HEK293T (cell line): ENCODE data around the gene MYH6.

Source experiments
- CTCF ChIA-PET: fragments of 350-600 bp; formaldehyde crosslinking; extraction: SDS; loops from one replicate; lab custom pipeline; 2021; ENCODE audit warnings: antibody characterized with exemption, inconsistent platforms; lab: Yijun Ruan, JAX
- POLR2A ChIA-PET: fragments of 350-600 bp; formaldehyde crosslinking; extraction: SDS; loops from one replicate; lab custom pipeline; 2020; ENCODE audit warnings: antibody characterized with exemption, inconsistent platforms; lab: Yijun Ruan, JAX
- DNase-seq: peaks from one replicate; pipeline ENCODE4 v3.0.0; 2012; ENCODE audit warnings: mixed read lengths; ENCODE audit errors: extremely low spot score
- ARNT ChIP-seq: fragments of 450-650 bp; IDR thresholded peaks from 2 replicates; pipeline ENCODE4 v1.6.1; 2017; ENCODE audit warnings: mild to moderate bottlenecking
- BHLHE40 ChIP-seq: fragments of 450-650 bp; IDR thresholded peaks from 2 replicates; pipeline ENCODE4 v1.6.1; 2016; ENCODE audit warnings: mild to moderate bottlenecking, moderate library complexity, borderline replicate concordance
- CTBP1 ChIP-seq: fragments of 450-650 bp; IDR thresholded peaks from 2 replicates; pipeline ENCODE4 v1.6.1; 2016; ENCODE audit warnings: borderline replicate concordance
- ELF4 ChIP-seq: fragments of 450-650 bp; IDR thresholded peaks from 2 replicates; pipeline ENCODE4 v1.6.1; 2017; ENCODE audit warnings: antibody characterized with exemption
- FOXA1 ChIP-seq: fragments of 450-650 bp; IDR thresholded peaks from 2 replicates; pipeline ENCODE4 v1.6.1; 2016; ENCODE audit warnings: mild to moderate bottlenecking
- FOXK2 ChIP-seq: fragments of 450-650 bp; IDR thresholded peaks from 2 replicates; pipeline ENCODE4 v1.6.1; 2016; ENCODE audit warnings: mild to moderate bottlenecking
- FOXM1 ChIP-seq: fragments of 450-650 bp; IDR thresholded peaks from 2 replicates; pipeline ENCODE4 v1.6.1; 2017; ENCODE audit warnings: mild to moderate bottlenecking, borderline replicate concordance
- HDGF ChIP-seq: fragments of 450-650 bp; IDR thresholded peaks from 2 replicates; pipeline ENCODE4 v1.6.1; 2017; ENCODE audit warnings: antibody characterized with exemption, borderline replicate concordance
- L3MBTL2 ChIP-seq: fragments of 450-650 bp; conservative IDR thresholded peaks from 2 replicates; pipeline ENCODE4 v1.6.1; 2016; ENCODE audit warnings: mild to moderate bottlenecking
- LEF1 ChIP-seq: fragments of 450-650 bp; IDR thresholded peaks from 2 replicates; pipeline ENCODE4 v1.6.1; 2017; ENCODE audit warnings: mild to moderate bottlenecking, borderline replicate concordance
- NFRKB ChIP-seq: fragments of 450-650 bp; IDR thresholded peaks from 2 replicates; pipeline ENCODE4 v1.6.1; 2016; ENCODE audit warnings: mild to moderate bottlenecking, moderate library complexity
- SP1 ChIP-seq: fragments of 450-650 bp; IDR thresholded peaks from 2 replicates; pipeline ENCODE4 v1.6.1; 2017
- SUZ12 ChIP-seq: fragments of 450-650 bp; IDR thresholded peaks from 2 replicates; pipeline ENCODE4 v1.6.1; 2016; ENCODE audit warnings: mild to moderate bottlenecking
- TARDBP ChIP-seq: fragments of 450-650 bp; IDR thresholded peaks from 2 replicates; pipeline ENCODE4 v1.6.1; 2016
- ZNF384 ChIP-seq: fragments of 450-650 bp; IDR thresholded peaks from 2 replicates; pipeline ENCODE4 v1.6.1; 2016
- TF ChIP-seq, protein P1 (sequence below): fragments of 450-650 bp; IDR thresholded peaks from 2 replicates; pipeline ENCODE4 v1.6.1; 2016

Gene MYH6

DNA sequence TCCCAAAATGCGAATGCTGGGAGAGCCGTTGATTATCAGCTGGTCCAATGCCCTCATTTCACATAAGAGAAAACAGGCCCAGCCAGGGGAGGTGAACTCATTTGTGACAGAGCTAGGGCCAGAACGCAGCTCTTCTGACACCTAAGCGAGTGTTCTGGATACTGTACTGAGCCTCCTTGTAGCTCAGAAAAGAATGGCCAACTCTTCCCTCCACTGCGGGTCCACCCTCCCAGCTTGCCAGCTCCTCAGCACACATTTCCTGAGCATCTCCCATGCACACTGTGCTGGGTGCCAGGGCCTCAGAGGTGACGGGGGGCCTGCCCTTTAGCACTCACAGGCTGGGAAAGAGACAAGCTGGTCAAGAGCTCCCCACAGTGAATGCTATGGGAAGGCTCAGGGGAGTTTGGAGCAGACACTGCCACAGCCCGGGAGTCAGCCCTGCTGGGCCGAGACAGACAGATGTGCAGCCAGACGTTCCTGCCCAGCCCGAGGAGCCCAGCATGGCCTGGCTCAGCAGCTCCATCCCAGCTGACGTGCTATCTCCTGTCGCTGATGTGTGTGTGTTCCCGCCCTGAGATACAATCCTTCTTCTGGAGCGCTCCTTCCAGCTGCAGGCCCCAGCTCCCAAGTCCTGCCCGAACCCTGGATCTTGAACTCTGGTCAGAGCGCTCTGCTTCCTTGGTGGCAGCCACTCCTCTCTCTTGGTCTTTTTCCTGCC, 27.7 kb downstream of the MYH6 start:
- POLR2A ChIA-PET = interaction anchor here (0.5 to 1.6 kb wide), 8 partner anchors 54 to 285 kb away, joined by 3 to 10 read pairs (median 4); partner anchors contain the start of genes ACIN1, C14orf119, HOMEZ and PABPN1
- no peak for TF ChIP-seq FOXA1
- TF ChIP-seq LEF1 = no peak
- no peak for TF ChIP-seq ZNF384
- no peak for TF ChIP-seq HDGF
- TF ChIP-seq TARDBP = no peak
- TF ChIP-seq ARNT = no peak
- TF ChIP-seq NFRKB = no peak
- TF ChIP-seq FOXM1 = no peak
- TF ChIP-seq BHLHE40 = no peak
- TF ChIP-seq, protein P1, sequence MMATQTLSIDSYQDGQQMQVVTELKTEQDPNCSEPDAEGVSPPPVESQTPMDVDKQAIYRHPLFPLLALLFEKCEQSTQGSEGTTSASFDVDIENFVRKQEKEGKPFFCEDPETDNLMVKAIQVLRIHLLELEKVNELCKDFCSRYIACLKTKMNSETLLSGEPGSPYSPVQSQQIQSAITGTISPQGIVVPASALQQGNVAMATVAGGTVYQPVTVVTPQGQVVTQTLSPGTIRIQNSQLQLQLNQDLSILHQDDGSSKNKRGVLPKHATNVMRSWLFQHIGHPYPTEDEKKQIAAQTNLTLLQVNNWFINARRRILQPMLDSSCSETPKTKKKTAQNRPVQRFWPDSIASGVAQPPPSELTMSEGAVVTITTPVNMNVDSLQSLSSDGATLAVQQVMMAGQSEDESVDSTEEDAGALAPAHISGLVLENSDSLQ = no peak
- TF ChIP-seq L3MBTL2 = no peak
- TF ChIP-seq SUZ12 = no peak
- TF ChIP-seq CTBP1 = no peak
- no peak for TF ChIP-seq ELF4
- CTCF ChIA-PET = interaction anchor here (0.5 to 2.1 kb wide), 20 partner anchors 8 to 937 kb away, joined by 3 to 24 read pairs (median 5); partner anchors contain the start of genes PABPN1 and SLC22A17
- DNase-seq = no peak

GRCh38 chr14:23379366-23380196, 28.5 kb downstream of the MYH6 start:
- POLR2A ChIA-PET = interaction anchor here (0.5 to 1.6 kb wide), 8 partner anchors 53 to 285 kb away, joined by 3 to 10 read pairs (median 4); partner anchors contain the start of genes ACIN1, C14orf119, HOMEZ and PABPN1
- peak; percentile 80 for DNase-seq
- TF ChIP-seq CTBP1 (no peak), LEF1 (no peak), HDGF (no peak), ZNF384 (no peak), TARDBP (no peak), SUZ12 (no peak), BHLHE40 (no peak), L3MBTL2 (no peak), FOXA1 (no peak), SP1 (no peak), NFRKB (no peak), ARNT (no peak), FOXK2 (no peak), FOXM1 (no peak), ELF4 (no peak)
- TF ChIP-seq, protein P1 = no peak
- CTCF ChIA-PET = interaction anchor here (0.6 to 2.1 kb wide), 18 partner anchors 8 to 936 kb away, joined by 3 to 24 read pairs (median 6); partner anchors contain the start of genes PABPN1 and SLC22A17

DNA sequence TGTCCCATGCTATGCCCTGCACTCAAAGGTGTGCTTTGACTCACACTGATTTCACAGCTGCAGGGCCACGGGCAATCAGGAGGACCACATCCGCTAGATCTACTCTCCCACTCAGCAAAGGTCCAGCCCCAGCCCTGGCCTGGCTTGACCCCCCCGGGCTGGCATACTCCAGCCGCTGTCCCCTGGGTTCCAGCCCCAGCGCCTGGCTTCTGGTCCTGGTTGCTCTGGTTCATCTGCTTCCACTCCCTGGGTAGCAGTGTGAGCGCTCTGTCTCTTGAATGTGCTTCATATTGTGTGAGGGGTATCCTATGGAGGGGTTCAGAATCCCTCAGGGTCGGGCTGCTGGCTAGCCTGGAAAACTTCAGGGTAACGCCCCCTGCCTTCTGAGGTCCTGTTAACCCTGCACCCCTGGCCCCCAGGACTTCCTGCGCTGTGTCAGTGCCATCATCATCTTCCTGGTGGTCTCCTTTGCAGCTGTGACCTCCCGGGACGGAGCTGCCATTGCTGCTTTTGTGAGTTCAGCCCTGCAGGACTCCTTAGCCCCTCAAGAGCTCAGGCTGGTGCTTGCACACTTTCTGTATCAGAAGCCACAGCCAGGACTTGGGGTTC, 29.4 kb downstream of the MYH6 start:
- TF ChIP-seq ELF4 (no peak), L3MBTL2 (no peak), CTBP1 (no peak), BHLHE40 (no peak), TARDBP (no peak)
- ChIA-PET CTCF (interaction anchor here (2.0 to 2.1 kb wide), 2 partner anchors 10 to 26 kb away, joined by 8 to 18 read pairs; partner anchors contain the start of gene SLC22A17), POLR2A (interaction anchor here (0.5 kb wide), 1 partner anchor 100 kb away, joined by 3 read pairs; no protein-coding TSS in a partner anchor)
- DNase-seq = no peak

- DNase-seq = no peak
- CTCF ChIA-PET = no interaction called here
- TF ChIP-seq, protein P1 = no peak
- TF ChIP-seq HDGF (no peak), ZNF384 (no peak), SUZ12 (no peak), FOXK2 (no peak), TARDBP (no peak), FOXM1 (no peak), NFRKB (no peak), FOXA1 (no peak), SP1 (no peak), LEF1 (no peak), ELF4 (no peak), CTBP1 (no peak), ARNT (no peak), BHLHE40 (no peak), L3MBTL2 (no peak)
- POLR2A ChIA-PET = interaction anchor here (0.5 to 2.4 kb wide), 2 partner anchors 56 to 99 kb away, joined by 3 to 8 read pairs; partner anchors contain the start of gene PABPN1
Measured at GRCh38 chr14:23377573-23378563, 30.2 kb downstream of the MYH6 start.
